K562 (cell line): ENCODE data around the gene KIF20B. TPM values are rescaled to one million over a fixed set of nuclear protein-coding genes. Genes with fewer than 3 reads are reported as not detected.

Experiments used
- AFF1 ChIP-seq, 2 experiments: fragments of 450-650 bp; IDR thresholded peaks; 2 replicates each; pipeline ENCODE4 v1.6.1; 2018; ENCODE audit warnings: mild to moderate bottlenecking in 2 of 2, low read depth in 1 of 2; ENCODE audit not compliant: partially characterized antibody in 2 of 2
- CREB3 ChIP-seq: fragments of 450-650 bp; conservative IDR thresholded peaks from 2 replicates; pipeline ENCODE4 v1.6.1; 2016; ENCODE audit warnings: missing genetic modification characterization, low read depth, mild to moderate bottlenecking, missing compliant biosample characterization, moderate library complexity
- CTCF ChIP-seq, 3 experiments: IDR thresholded peaks in 2 of 3; conservative IDR thresholded peaks in 1 of 3; 2 replicates each; pipeline ENCODE4 v1.5.1; 2011 to 2012; ENCODE audit warnings: low read length in 3 of 3, mild to moderate bottlenecking in 3 of 3, control low read depth in 2 of 3, improper control_type of control experiment in 1 of 3, inconsistent platforms in 1 of 3, low read depth in 1 of 3, mixed read lengths in 1 of 3, moderate library complexity in 1 of 3; ENCODE audit not compliant: insufficient read depth in 2 of 3
- GATAD2A ChIP-seq: fragments of 450-650 bp; IDR thresholded peaks from 2 replicates; pipeline ENCODE4 v1.6.1; 2017
- GTF2E2 ChIP-seq: fragments of 200-800 bp; sonication (Bioruptor generic); IDR thresholded peaks from 2 replicates; pipeline ENCODE4 v1.6.1; 2016; ENCODE audit warnings: missing genetic modification characterization, missing compliant biosample characterization
- IRF1 ChIP-seq: sonication (generic); formaldehyde crosslinking; IDR thresholded peaks from 2 replicates; pipeline ENCODE4 v1.8.0; 2022; ENCODE audit warnings: missing genetic modification reagents, mild to moderate bottlenecking, borderline replicate concordance
- MCM5 ChIP-seq: fragments of 450-650 bp; IDR thresholded peaks from 2 replicates; pipeline ENCODE4 v1.6.1; 2016; ENCODE audit warnings: low read depth
- NBN ChIP-seq: fragments of 450-650 bp; IDR thresholded peaks from 2 replicates; pipeline ENCODE4 v1.6.1; 2016; ENCODE audit warnings: low read depth, mild to moderate bottlenecking
- NR2C2 ChIP-seq, 2 experiments: fragments of 200-800 bp in 1 of 2; sonication (Bioruptor generic) in 1 of 2; sonication (generic) in 1 of 2; formaldehyde crosslinking in 1 of 2; IDR thresholded peaks; 2 replicates each; pipeline versions ENCODE4 v1.6.1 to v1.8.0; 2016 to 2022; ENCODE audit warnings: mild to moderate bottlenecking in 1 of 2, missing compliant biosample characterization in 1 of 2, missing genetic modification characterization in 1 of 2, missing genetic modification reagents in 1 of 2
- PHF20 ChIP-seq: fragments of 450-650 bp; IDR thresholded peaks from 2 replicates; pipeline ENCODE4 v1.6.1; 2018; ENCODE audit not compliant: partially characterized antibody
- PHF21A ChIP-seq: fragments of 450-650 bp; IDR thresholded peaks from 2 replicates; pipeline ENCODE4 v1.6.1; 2017; ENCODE audit warnings: low read depth, borderline replicate concordance
- POLR2G ChIP-seq: fragments of 200-400 bp; formaldehyde crosslinking; IDR thresholded peaks from 2 replicates; pipeline ENCODE4 v1.6.1; 2017; ENCODE audit warnings: low read depth, mild to moderate bottlenecking, antibody characterized with exemption, low read length, moderate library complexity
- SP2 ChIP-seq: IDR thresholded peaks from 2 replicates; pipeline ENCODE4 v1.6.1; 2011; ENCODE audit warnings: mild to moderate bottlenecking, low read depth, low read length, moderate library complexity; ENCODE audit not compliant: poor library complexity, severe bottlenecking; ENCODE audit errors: extremely low read depth
- TCF15 ChIP-seq: fragments of 250-450 bp; sonication (Bioruptor Pico); IDR thresholded peaks from 2 replicates; pipeline ENCODE4 v1.8.0; 2022; ENCODE audit warnings: moderate library complexity, mild to moderate bottlenecking, inconsistent platforms
- XRCC5 ChIP-seq: fragments of 200-400 bp; formaldehyde crosslinking; IDR thresholded peaks from 2 replicates; pipeline ENCODE4 v1.6.1; 2017; ENCODE audit warnings: low read depth, mild to moderate bottlenecking, low read length
- ZNF551 ChIP-seq: fragments of 250-450 bp; sonication (Bioruptor Pico); IDR thresholded peaks from 2 replicates; pipeline ENCODE4 v1.5.0; 2021; ENCODE audit warnings: mild to moderate bottlenecking, moderate library complexity
- ZNF586 ChIP-seq: fragments of 450-650 bp; formaldehyde crosslinking; conservative IDR thresholded peaks from 2 replicates; pipeline ENCODE4 v1.4.0; 2020; ENCODE audit warnings: mild to moderate bottlenecking, moderate library complexity
- ZNF79 ChIP-seq: fragments of 250-450 bp; sonication (Bioruptor Pico); IDR thresholded peaks from 2 replicates; pipeline ENCODE4 v1.4.0; 2020; ENCODE audit warnings: low read depth, mild to moderate bottlenecking, moderate library complexity
- polyA plus RNA-seq, 8 experiments: library from polyadenylated mRNA; depleted of rRNA in 4 of 8; stranded (reverse) in 5 of 8; unstranded in 3 of 8; fragments of >200 nt; fragmentation: Nextera tagmentation in 2 of 8; fragmentation: Illumina TruSeq in 1 of 8; extraction: Ambion mirVana in 2 of 8; extraction: Trizol in 1 of 8; gene quantifications; 2 replicates each; pipeline versions ENCODE4 v1.2.1 to v1.2.3, GENCODE V29; 2011 to 2014; ENCODE audit warnings: inconsistent platforms in 1 of 8, missing spikeins in 1 of 8
- total RNA-seq, 7 experiments: library from RNA; depleted of rRNA in 6 of 7; stranded (reverse); fragments of >200 nt in 6 of 7; fragmentation: Illumina TruSeq in 2 of 7; extraction: Trizol in 2 of 7; gene quantifications; 2 replicates each; pipeline versions ENCODE4 v1.2.1 to v1.2.3, GENCODE V29; 2011 to 2021; ENCODE audit warnings: low replicate concordance in 1 of 7

KIF20B gene
- total and polyA plus RNA-seq, 9 of the 15 experiments (the other 6 are each of a cell fraction or from before 2014, with no cell fraction given), result 18.6 to 56.5 (median 32.9) TPM

GRCh38 chr10:89701242-89702120 is at the start of gene KIF20B (continued):
- TF ChIP-seq AFF1 (IDR thresholded peaks at IDR 0.05; ENCODE audit: low read depth in 1 of 2, partially characterized antibody in 2 of 2) (peak; percentile 60 to 83), TCF15 (no peak), CREB3 (tag) (no peak), XRCC5 (no peak), NR2C2 (CRISPR knock-in tag; IDR thresholded peaks at IDR 0.05) (no peak), NR2C2 (tag; IDR thresholded peaks at IDR 0.05) (peak; percentile 37; the same call in 1 of the 2 replicates), ZNF551 (CRISPR knock-in tag) (no peak), CTCF (IDR thresholded peaks at IDR 0.05 in 2 of 3, conservative IDR thresholded peaks at IDR 0.05 in 1 of 3; ENCODE audit: insufficient read depth in 2 of 3, low read depth in 1 of 3, low read length in 3 of 3) (peak in 2 of 3 experiments; percentile 44 to 48; a peak in 4 of 6 replicates), ZNF586 (no peak), GTF2E2 (tag) (peak; percentile 63), IRF1 (CRISPR knock-in tag) (no peak), SP2 (peak; percentile 25), PHF21A (0 out of 2 replicates have a peak, but pooled peaks have one; percentile 35), MCM5 (no peak), PHF20 (peak; percentile 40), NBN (0 out of 2 replicates have a peak, but pooled peaks have one; percentile 24), POLR2G (peak; percentile 96), GATAD2A (no peak), ZNF79 (CRISPR knock-in tag) (no peak)
